HG03175 (cell line): ENCODE measurements around the gene ANKRD11.
"Not testable (repeated sequence)": the region's sequence is repeated elsewhere in the genome, so short reads cannot be mapped to it uniquely, and the experiment has no call there.

Source experiments
- ATAC-seq: cut with Tn5 transposase; IDR thresholded peaks from one replicate; pipeline ENCODE4 v1.9.1; 2021; ENCODE audit warnings: mild to moderate bottlenecking, moderate library complexity; ENCODE audit not compliant: unreplicated experiment

The ANKRD11 gene

DNA sequence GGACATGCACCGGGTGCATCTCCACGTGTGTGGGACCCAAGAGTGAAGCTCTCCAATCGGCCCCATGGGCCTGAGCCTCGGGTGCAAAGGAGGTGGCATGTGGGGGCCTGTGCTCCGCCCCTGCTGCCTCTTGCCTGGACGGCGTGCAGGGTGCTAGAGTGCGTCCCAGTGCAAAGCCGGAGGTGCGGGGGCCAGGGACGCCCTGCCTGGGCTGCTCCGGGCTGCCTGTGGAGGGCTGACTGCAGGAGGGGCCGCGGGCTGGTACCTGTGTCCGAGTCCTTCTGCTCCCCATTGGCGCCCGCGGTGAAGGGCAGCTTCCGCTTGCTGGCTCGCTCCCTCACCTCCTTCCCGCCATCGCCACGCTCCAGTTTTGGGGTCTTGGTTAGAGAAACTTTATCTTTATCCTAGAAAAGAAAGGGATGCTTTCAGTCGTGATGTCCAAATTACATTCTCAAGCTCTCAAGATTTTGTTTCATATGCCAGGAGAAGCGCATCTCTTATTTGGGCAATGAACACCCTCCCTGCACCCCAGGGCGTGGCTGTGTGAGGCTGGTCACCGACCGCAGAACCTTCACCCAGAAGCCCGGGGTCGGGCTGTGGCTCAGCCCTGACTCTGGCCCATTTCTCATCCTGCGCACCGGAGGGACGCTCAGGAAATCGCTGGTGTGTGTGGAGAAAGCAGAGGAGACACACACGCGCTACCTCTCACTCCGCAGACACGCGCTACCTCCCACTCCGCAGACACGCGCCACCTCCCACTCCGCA is 185.2 kb downstream of the ANKRD11 start:
- no peak for ATAC-seq

DNA sequence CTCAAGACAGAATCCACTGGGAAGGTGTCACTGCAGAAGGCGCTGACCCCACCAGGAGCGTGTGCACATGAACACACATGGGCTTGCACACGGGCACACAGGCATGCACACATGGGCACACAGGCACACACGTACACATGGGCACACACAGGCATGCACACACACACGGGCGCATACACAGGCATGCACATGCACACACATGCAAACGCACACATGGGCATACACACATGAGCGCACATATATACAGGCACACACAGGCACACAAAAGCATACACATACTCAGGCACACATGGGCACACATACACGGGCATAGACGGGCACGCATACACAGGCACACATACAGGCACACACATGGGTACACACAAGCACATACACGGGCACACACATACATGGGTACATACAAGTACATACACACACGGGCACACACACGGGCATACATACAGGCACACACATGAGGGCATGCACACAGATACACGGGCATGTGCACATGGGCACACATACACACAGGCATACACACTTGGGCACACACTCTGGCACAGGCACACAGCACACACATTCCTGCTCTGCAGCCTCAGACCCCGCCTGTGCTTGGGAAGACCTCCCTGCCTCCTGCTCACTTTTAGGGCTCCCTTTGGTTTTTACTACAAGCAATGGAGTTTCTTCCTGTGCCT is 186.0 kb downstream of the ANKRD11 start:
- ATAC-seq, result no peak

DNA sequence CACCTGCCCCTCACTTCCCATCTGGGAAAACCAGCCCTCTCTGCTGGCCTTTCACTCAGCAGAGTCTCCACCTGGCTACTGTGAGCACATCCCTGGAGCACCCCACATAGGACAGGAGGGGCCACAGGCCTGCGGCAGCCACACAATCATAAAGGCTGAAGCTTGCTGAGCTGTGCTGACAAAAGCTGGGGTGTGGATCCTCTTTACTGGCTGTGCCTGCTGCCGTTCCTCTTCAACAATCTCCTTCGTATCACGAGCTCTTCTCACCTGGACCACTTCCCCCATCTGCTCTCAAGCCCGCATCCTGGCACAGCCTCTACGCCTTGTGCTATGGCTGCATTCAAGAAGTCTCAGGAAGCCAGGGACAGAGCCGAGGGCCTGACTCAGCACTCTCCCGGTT is 186.7 kb downstream of the ANKRD11 start:
- ATAC-seq, result no peak

DNA sequence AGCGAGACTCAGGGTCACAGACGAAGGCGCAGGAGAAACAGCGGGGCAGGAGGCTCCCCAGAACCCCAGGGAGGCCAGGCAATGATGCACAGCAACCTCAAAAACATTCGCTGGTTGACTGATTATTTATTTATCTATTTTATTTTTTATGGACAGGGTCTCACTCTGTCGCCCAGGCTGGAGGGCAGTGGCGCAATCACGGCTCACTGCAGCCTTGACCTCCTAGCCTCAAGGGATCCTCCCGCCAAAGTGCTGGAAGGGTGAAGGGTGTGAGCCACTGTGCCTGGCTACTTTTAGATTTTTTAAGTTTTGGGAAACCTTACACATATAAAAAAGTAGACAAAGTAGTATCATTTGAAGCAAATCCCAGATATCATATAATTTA is 189.4 kb downstream of the ANKRD11 start:
- ATAC-seq, result no peak

DNA sequence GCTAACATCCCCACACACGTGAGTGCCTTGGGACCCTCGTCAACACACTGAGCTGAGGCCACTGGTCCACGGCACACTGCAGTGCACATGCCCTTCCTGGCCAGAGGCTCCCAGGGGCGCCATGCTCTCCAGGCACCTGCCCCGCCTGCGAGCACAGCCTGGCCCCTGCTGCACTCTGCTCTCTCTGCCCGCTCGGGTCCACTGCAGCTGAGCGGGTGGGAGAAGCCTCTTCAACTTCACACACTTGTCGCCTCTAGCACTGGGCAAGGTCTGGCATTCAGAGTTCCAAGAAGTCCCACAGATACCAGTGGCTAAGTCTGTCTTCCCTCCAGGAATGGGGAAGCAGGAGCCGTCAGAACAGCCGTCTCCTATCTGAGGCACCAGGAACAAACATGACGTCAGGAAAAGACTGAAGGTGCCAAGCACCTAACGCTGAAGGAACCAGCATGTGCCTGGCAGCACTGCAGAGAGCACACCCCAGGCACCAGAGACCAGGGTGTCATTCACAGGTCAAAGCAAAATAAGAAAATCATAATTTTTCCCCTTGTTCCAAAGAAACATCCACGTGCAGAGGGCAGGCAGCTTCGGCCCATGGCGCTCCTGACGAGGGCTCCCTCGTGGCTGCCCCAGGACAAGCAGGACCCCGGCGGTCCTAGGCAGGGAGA is 189.9 kb downstream of the ANKRD11 start:
- ATAC-seq, result no peak

DNA sequence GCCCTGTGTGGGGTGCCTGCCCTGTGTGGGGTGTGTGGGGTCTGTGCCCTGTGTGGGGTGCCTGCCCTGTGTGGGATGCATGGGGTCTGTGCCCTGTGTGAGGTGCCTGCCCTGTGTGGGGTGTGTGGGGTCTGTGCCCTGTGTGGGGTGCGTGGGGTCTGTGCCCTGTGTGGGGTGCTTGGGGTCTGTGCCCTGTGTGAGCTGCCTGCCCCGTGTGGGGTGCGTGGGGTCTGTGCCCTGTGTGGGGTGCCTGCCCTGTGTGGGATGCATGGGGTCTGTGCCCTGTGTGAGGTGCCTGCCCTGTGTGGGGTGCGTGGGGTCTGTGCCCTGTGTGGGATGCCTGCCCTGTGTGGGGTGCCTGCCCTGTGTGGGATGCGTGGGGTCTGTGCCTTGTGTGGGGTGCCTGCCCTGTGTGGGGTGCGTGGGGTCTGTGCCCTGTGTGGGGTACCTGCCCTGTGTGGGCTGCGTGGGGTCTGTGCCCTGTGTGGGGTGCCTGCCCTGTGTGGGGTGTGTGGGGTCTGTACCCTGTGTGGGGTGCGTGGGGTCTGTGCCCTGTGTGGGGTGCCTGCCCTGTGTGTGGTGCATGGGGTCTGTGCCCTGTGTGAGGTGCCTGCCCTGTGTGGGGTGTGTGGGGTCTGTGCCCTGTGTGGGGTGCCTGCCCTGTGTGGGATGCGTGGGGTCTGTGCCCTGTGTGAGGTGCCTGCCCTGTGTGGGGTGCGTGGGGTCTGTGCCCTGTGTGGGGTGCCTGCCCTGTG is 190.8 kb downstream of the ANKRD11 start:
- not testable (repeated sequence) for ATAC-seq

DNA sequence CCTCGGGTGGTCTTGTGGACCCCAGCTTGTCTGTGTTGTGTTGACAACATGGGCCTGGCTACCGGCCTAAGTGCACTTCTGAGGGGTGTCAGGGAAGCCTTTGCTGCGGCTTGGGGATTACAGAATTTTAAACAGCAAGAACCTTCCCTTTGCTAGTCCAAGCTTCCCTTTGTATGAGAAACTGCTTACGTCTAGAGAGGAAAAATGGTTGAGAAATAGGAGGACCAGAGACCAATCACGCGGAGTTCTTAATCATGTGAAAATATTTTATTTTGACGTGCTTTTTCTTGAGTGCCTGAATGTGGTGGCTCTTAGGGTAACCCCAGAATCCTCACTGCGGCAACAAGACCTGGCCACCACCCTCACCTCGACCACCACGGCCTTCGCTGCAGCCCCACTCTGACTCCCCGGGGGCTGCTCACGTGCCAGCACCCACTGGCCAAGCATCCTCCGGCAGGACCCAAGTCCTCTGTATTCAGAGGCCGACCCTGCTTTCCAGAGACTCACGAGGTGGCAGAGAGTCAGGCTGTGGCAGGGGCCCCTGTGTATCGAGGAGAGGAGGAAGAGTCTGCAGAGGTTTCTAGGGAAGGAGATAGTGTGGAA is 191.6 kb downstream of the ANKRD11 start:
- ATAC-seq, result no peak

DNA sequence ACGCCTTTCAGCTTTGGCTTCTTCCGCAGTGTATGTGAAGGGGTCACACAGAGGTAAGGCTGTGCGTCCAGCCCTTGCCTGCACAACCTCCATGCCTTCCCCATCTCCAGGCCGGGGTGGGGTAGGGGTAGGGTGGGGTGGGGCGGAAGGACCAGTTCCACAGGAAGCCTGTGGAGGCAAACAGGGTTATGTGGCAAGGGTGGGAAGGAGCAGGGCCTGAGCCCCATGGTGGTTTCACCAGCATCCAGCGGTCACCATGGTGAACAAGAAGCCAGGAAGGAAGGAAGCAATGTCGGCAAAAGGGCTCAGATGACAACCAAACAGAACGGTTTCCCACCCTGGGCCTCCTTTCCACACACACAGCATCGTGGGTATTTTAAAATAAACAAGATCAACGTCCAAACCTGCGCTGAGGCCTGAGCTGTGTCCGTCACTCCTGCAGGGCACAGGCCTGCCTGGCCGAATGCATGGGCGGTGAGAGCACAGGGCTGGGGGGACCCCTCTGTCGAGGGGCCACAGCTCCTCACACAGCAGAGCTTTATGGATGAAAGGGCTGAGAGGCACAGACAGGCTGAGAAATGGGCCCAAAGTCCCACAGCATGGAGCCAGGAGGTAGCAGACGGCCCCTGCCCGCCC is 192.3 kb downstream of the ANKRD11 start:
- ATAC-seq, result no peak

DNA sequence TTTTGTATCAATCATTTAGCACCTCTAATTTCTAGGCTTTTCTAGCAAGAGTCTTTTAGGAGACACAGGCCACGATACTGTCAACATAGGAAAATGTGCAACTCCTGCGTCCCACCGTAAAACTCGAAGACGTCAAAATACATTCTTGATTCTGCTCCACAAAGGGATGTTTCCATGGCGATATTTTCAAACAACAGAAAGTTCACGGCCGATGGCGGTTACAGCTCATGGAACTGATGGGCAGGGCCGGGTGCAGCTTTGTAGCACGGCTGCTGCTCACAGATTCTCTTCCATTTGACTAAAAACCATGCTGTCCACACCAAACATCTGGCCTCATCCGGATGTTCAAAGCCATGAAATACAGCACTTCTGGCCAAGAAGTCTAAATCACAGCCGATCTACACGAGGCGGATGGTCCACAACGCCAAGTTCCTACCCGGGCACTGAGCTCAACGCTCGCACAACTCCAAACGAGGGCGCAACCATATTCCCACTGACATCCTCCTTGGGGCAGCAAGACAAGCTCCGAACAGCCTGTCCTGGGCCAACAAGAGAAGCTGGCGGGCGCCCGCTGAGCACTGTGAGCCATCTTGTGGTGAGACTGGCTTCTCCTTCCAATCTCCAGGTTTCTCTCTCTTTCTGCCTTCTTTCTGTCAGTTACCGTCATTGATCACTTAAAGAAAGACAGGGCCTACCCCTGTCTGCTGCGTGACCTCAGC is 193.0 kb downstream of the ANKRD11 start:
- ATAC-seq, result no peak

DNA sequence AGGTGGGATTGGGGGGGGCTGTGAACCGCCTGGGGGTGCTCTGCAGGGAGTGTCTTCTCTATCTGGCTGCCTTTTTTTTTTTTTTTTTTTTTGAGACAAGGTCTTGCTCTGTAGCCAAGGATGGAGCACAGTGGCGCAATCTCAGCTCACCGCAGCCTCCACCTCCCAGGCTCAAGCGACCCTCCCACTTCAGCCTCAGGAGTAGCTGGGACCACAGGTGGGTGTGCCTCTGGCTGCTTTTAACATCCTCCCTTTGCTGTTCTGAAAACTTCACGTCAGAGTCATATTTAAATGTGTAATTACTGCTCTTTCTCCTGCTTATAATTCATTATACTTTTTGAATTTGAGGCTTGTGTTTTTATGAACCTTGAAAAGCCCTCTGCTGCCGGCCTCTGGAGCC is 194.4 kb downstream of the ANKRD11 start:
- ATAC-seq, result no peak

DNA sequence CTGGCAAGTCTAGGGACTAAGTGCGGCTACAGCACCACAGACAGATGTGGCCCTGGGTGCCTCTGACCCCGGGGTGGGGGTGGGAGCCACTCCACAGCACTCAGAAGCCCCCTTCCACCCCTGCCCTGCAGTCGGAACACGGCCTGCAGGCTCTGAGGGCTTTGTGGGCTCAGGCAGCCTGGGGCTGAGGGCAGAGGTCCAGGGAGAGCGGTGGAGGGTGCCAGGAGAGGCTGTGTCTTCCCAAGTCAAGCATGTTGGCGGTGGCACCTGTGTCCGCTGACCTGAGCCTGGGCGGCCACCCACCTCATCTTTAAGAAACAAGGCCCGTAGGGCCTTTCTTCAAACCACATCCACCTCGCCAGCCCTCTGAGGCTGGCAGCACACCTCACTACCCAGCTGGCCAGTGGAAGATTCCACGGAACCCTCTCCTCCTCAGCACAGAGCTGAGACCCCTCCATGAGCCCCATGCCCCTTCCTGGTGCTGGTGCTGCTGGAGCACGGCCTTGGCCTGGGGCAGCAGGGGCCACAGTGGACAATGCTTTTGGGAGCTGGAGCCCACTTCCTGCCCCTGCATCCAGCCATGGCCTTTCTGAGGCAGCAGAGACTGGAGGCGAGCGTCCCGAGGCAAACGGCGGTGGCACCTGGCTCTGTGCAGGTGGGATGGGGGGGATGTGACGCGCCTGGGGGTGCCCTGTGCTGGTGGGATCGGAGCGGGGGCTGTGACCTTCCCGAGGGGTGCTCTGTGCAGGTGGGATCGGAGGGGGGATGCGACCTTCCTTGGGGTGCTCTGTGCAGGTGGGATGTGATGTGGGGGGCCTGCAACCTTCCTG is 195.1 kb downstream of the ANKRD11 start:
- no peak for ATAC-seq

DNA sequence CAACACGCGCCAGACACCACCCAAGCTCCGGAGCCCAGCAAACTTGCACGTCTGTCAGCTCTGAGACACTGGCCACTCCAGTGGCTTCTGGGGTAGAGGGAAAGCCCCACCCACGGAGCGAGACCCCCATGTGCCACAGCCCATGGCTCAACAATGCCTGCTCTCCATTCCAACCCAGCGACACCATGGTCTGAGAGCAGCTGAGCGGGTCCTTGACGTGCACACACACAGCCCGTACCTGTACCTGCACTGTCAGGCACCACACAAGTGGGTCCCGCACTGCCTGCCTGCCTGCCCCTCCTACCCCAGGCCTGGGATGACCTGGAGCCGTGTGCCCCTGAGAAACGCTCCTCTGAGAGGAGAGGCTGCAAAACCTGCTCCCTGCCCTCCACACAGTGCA is 195.9 kb downstream of the ANKRD11 start:
- ATAC-seq, result no peak

DNA sequence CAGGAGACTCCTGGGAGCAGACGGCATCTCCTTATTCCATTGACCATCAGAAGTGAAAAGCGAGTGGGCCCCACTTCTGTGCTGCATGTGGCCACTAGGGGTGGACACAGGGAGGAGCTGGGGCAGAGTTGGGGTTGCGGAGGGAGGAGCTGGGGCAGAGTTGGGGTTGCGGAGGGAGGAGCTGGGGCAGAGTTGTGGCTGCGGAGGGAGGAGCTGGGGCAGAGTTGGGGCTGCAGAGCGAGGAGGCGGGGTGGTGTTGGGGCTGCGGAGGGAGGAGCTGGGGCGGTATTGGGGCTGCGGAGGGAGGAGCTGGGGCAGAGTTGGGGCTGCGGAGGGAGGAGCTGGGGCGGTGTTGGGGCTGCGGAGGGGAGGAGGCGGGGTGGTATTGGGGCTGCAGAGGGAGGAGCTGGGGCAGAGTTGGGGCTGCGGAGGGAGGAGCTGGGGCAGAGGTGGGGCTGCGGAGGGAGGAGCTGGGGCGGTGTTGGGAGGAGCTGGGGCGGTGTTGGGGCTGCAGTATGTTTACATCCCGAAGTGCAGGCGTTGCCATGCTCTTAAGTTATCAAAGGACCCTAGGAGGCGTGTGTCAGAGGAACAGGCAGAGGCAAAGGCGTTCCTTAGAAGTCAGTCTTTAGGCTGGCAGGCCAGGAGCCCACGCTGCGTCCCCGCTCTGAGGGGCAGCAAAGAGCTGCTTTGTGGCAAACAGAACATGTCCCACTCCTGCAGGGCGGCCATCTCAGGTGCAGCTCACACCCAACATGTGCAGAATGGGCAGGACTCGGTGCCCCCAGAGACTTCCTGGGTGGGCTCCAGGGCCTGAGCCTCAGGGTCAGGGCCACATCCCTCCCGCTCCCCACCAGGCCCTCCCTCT is 196.9 kb downstream of the ANKRD11 start:
- no peak for ATAC-seq

DNA sequence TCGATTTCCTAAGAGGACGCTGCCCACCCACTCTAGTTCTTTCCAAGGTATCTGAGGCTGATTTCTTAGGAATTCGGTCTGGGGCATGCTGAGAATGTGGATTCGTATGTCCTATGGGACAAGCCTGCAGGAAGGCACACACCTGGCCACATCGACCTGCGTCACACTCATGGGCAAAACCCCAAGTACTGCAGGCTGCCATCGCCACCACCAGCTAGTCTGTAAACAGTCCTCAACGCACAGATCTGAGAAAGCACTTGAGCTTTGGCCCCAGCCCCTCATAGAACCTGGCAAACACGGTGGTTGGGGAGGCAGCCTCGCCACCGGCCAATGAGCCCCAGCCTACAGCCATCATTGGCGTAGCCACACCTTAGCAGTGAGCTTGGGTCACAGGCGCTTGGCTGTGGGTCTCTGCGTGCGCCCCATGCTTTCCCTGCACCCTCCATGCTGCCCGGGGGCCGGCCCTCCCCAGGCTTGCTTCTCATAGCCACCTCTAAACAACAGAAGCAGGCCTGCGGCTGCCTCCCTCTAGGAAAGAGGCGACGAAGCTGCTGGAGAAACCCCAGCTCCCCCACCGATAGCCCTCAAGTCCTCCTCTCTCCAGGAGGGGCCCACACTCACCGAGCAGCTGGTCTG is 197.8 kb downstream of the ANKRD11 start:
- ATAC-seq, result no peak

DNA sequence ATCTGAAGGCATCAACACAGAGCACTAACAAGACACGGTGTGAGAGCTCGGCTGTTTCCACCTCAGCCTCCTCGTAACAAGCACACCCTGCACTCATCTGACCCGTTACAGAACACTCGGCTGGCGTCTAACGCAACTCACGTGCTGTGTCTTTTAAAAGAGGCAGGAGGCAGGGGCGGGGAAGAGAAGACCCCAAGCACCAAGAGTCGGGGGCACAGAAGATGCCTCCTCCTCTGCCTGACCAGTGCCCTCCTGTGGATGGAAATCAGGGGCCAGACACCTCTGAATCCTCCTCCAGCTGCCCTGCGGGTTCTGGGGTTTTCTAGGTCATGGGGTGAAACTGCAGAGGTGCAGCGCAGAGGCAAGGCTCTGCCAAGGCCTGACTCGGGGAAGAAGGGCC is 198.6 kb downstream of the ANKRD11 start:
- ATAC-seq, result no peak

DNA sequence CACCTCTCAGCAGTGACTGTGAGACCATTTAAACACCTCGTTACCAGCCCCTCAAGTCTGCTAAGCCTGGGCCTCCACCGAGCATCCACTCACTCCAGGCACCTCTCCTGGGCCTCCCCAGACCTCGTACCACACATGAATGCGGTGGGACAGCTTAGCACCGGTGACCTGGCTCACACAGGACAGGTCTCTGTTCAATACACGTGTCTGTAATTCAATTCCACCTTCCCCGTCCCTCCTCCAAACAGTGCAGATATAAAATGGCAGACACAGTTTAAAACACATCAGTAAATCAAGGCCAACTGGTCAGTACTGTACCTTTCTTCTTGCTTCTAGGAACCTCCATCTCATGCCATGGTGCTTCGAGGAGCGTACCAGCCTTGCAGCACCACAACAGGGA is 199.0 kb downstream of the ANKRD11 start:
- ATAC-seq, result no peak

DNA sequence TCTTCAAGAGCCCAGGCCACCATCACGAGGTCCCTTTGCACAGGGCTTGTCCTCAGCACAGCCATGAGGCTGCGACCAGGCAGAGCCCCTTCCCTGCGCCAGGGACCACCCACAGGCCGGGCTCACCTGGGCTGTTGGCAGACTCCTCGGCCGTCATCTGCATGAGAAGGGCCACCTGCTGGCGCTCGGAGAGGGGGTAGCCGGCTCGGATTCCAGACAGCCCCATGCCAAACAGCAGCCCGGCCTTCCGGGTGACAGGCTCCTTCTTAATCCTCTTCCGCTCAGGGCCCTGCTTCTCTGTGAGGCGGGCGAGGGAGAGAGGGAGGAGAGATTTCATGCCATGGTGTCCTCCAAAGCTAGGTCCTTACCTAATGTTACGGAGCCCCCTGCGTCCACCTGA is 199.5 kb downstream of the ANKRD11 start:
- no peak for ATAC-seq

DNA sequence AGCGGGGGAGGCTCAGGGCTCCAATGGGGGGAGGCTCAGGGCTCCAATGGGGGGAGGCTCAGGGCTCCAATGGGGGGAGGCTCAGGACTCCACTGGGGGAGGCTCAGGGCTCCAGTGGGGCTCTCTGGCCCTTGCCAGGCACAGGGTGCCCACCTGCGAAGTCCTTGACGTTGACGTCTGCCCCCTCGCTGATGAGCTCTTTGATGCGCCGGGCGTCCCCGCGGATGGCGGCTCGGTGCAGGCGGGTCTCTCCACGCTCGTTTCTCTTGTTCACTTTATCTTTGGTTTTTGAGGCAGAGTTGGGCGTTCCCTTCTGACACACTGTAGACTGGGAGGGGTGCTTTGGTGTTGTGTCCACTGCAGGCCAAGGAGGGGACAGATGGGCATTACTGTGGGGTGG is 199.9 kb downstream of the ANKRD11 start:
- ATAC-seq, result no peak
